Astrocyte of the cerebellum (primary cell): ENCODE results near the gene SLC10A7.
"Not testable (repeated sequence)": the region's sequence is repeated elsewhere in the genome, so short reads cannot be mapped to it uniquely, and the experiment has no call there.

ENCODE experiments used
- DNase-seq: peaks from one replicate; pipeline ENCODE4 v3.0.0-alpha.2; 2011; ENCODE audit warnings: low read depth
- H3K4me3 ChIP-seq: 2 replicates; pipeline ENCODE4 v1.5.1; 2011; ENCODE audit warnings: mild to moderate bottlenecking, low read depth, low read length, moderate library complexity
- in situ Hi-C: cut with HindIII; loops from 2 replicates; pipeline ENCODE4 v1.10.0; 2017; ENCODE audit warnings: low sequenced_read_pairs
- TF ChIP-seq, protein P1 (sequence below): IDR thresholded peaks from 2 replicates; pipeline ENCODE4 v1.5.1; 2012; ENCODE audit warnings: low read length, low read depth, moderate library complexity, mild to moderate bottlenecking; ENCODE audit errors: missing control alignments

The SLC10A7 gene

DNA sequence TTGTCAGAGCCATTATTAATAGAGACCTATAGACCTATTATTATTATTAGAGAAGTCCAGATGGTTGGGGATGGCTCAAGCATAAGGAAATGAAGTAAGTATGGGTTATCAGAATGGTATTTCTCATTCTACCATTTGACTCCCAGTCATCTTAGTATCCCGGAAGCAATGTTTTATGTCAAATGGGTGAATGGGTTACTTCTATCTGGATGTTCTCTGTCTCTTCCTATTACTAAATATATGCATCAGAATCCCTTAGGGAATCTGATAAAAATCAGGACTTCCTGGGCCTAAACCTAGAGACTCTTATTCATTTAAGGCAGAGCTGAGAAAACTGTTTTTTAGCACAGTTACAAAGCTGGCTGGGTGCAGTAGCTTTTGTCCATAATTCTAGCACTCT, 149.9 kb downstream of the SLC10A7 start:
- H3K4me3 ChIP-seq = no peak overlapping the region
- DNase-seq = no peak
- in situ Hi-C loops = no loop called here
- TF ChIP-seq, protein P1, sequence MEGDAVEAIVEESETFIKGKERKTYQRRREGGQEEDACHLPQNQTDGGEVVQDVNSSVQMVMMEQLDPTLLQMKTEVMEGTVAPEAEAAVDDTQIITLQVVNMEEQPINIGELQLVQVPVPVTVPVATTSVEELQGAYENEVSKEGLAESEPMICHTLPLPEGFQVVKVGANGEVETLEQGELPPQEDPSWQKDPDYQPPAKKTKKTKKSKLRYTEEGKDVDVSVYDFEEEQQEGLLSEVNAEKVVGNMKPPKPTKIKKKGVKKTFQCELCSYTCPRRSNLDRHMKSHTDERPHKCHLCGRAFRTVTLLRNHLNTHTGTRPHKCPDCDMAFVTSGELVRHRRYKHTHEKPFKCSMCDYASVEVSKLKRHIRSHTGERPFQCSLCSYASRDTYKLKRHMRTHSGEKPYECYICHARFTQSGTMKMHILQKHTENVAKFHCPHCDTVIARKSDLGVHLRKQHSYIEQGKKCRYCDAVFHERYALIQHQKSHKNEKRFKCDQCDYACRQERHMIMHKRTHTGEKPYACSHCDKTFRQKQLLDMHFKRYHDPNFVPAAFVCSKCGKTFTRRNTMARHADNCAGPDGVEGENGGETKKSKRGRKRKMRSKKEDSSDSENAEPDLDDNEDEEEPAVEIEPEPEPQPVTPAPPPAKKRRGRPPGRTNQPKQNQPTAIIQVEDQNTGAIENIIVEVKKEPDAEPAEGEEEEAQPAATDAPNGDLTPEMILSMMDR = no peak

DNA sequence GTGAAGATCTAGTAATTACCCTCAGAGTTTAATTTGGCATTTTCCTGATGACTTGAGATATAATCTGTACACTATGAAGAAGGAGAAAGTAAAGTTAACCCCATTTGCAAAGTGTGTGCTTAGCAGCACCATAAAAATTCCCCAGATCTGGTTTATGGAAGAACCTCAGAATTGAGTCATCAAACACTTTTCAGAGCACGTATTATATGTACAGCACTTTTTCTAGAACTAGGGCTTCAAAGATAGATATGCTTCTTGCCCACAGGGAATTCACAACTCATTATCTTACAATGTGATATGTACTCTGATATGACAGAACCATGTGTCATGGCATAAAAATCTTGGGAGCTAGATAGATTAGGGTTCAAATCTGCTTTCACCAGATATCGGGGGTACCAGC, 150.9 kb downstream of the SLC10A7 start:
- in situ Hi-C loops = no loop called here
- no peak overlapping the region for H3K4me3 ChIP-seq

DNA sequence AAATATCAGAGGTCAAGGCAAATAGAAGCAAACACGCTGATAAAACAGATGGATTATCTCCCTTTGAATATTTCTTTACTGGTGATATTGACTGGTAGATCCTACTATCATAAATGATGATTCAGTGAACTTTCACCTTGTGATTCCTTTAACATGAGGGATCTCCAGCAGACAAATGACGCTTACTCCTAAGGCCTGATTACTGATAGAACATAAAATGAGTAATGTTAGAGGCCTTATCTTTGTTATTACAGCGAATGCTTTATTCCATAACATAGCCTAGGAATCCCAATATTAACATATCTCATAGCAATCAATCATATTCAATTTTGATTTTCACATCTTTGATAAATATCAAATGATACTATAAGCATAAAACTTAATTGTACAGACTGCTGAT, 152.3 kb downstream of the SLC10A7 start:
- TF ChIP-seq, protein P1 = no peak
- no peak for DNase-seq
- in situ Hi-C loops = no loop called here
- no peak overlapping the region for H3K4me3 ChIP-seq

More for the DNA sequence above, 150.9 kb downstream of the SLC10A7 start:
- DNase-seq = no peak
- TF ChIP-seq, protein P1 = no peak

DNA sequence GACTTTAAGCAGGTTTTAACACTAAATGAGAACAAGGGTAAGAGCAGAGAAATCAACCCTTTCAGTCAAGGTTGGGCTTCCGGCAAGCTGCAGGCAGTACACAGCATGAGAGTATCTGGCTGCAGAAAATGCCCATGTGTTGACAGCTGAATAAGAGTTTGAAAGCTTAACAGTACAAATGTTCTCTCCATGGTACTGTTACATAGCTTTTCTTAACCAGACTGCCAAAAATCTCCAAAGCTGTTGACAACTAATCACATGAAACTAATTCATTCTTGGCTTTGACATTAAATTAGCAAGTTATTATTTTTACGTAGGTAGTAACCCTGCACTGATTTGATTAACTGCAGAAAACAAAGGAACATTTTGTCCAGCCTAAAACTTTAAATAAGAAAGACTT, 153.5 kb downstream of the SLC10A7 start:
- no peak for DNase-seq
- no peak overlapping the region for H3K4me3 ChIP-seq
- in situ Hi-C loops = no loop called here
- TF ChIP-seq, protein P1 = no peak

DNA sequence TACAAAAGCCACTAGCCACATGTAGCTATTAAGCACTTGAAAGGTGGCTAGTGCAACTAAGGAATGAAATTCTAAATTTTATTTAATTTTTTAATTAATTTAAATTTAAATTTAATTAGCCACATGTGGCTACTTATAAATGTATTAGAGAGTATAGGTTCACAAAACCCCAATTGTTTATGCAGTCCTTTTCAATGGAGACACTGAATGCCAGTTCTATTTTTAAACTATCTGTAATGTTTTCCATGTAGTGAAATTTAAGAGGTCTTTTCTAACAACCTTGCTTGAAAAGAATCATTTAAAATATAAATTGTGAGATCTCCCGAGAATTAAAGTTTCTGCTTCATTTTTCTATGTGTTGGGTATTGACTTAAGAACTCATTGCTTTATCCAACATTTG, 154.4 kb downstream of the SLC10A7 start:
- no peak overlapping the region for H3K4me3 ChIP-seq
- no peak for DNase-seq
- TF ChIP-seq, protein P1 = no peak
- in situ Hi-C loops = no loop called here

DNA sequence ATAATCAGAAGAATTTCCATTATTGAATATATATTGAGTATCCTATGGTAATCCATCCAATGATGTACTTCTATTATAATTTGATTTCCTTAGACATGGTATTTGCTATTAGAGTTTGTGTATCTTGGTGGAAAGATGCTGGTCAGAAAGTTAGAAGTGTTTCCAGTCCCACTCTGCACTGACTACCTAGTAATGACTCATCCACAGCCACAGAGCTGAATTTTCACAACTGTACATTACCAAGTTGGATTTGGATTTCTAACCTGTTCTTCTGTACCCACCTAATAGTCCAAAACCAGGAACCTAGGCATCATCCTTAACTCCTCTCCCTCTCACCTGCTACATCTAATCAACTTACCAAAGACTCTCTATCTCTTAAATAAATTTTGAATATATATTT, 162.0 kb downstream of the SLC10A7 start:
- TF ChIP-seq, protein P1 = no peak
- H3K4me3 ChIP-seq = no peak overlapping the region
- in situ Hi-C loops = no loop called here
- DNase-seq = no peak

DNA sequence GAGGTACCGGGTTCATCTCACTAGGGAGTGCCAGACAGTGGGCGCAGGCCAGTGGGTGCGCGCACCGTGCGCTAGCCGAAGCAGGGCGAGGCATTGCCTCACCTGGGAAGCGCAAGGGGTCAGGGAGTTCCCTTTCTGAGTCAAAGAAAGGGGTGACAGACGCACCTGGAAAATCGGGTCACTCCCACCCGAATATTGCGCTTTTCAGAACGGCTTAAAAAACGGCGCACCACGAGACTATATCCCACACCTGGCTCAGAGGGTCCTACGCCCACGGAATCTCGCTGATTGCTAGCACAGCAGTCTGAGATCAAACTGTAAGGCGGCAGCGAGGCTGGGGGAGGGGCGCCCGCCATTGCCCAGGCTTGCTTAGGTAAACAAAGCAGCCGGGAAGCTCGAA, 171.6 kb downstream of the SLC10A7 start:
- H3K4me3 ChIP-seq, DNase-seq, in situ Hi-C loops: not testable (repeated sequence)
